IPS DF 6.9 (cell line): Measurements from ENCODE around the gene HECW1.
A peak's percentile ranks its signal among the peaks of the same experiment; 100 is the strongest.
"Not testable (repeated sequence)": the region's sequence is repeated elsewhere in the genome, so short reads cannot be mapped to it uniquely, and the experiment has no call there.

Experiments used
- DNase-seq: peaks from one replicate; pipeline ENCODE4 v3.0.0-alpha.2; 2013; ENCODE audit warnings: low read depth, low spot score
- H3K27ac ChIP-seq: one replicate; pipeline ENCODE4 v1.5.1; 2013; ENCODE audit warnings: low read length, control low read depth
- H3K27me3 ChIP-seq: 2 replicates; pipeline ENCODE4 v1.6.1; 2013; ENCODE audit warnings: mild to moderate bottlenecking, low read length; ENCODE audit not compliant: control insufficient read depth, insufficient read depth
- H3K36me3 ChIP-seq: 2 replicates; pipeline ENCODE4 v1.6.1; 2013; ENCODE audit warnings: low read length; ENCODE audit not compliant: control insufficient read depth, insufficient read depth
- H3K4me1 ChIP-seq: 2 replicates; pipeline ENCODE4 v1.6.1; 2013; ENCODE audit warnings: low read length; ENCODE audit not compliant: control insufficient read depth, insufficient read depth
- H3K4me3 ChIP-seq: 2 replicates; pipeline ENCODE4 v1.5.1; 2013; ENCODE audit warnings: mild to moderate bottlenecking, low read length
- H3K9me3 ChIP-seq: 2 replicates; pipeline ENCODE4 v1.6.1; 2013; ENCODE audit warnings: low read length, inconsistent platforms; ENCODE audit not compliant: control insufficient read depth, insufficient read depth
- WGBS: extraction: QIAGEN DNeasy Blood & Tissue Kit; methylation state at CpG from one replicate; pipeline ENCODE4 v1.1.7; 2013; ENCODE audit warnings: mixed read lengths, missing lambda C conversion rate; ENCODE audit not compliant: insufficient read length, insufficient coverage; 5-methylcytosine and 5-hydroxymethylcytosine counted together

The HECW1 gene

GRCh38 chr7:43112459-43112940 is at the start of gene HECW1:
Gene HECW1 (plus strand): TSS chr7:43112647. CDS start chr7:43243906, 131,259 bp downstream.
- Histone ChIP-seq H3K27ac (no peak within 1 kb of the TSS), H3K9me3 (no peaks in the 10 kb centered on the region), H3K36me3 (no peaks in the 10 kb centered on the region), H3K27me3 (peaks cover 1% of the 10 kb centered on the region; the same call in 1 of the 2 replicates), H3K4me3 (peak within 1 kb of the TSS; percentile 75), H3K4me1 (no peaks in the 10 kb centered on the region; the same call in 1 of the 2 replicates)
- no CpG with 5 or more reads among the region's 46 CpGs for WGBS
- no peak for DNase-seq

GRCh38 chr7:43071604-43072003 is 40.8 kb upstream of the HECW1 start:
- H3K27ac ChIP-seq = no peak overlapping the region
- peak; percentile 73 for DNase-seq
- no CpG with 5 or more reads among the region's 7 CpGs for WGBS
- H3K36me3 ChIP-seq = no peaks in the 10 kb centered on the region
- H3K9me3 ChIP-seq = no peaks in the 10 kb centered on the region
- H3K4me3 ChIP-seq = no peak overlapping the region
- no peaks in the 10 kb centered on the region; the same call in none of the 2 replicates for H3K4me1 ChIP-seq
- no peaks in the 10 kb centered on the region for H3K27me3 ChIP-seq

GRCh38 chr7:43072530-43072929 is 39.9 kb upstream of the HECW1 start:
- H3K27ac ChIP-seq = no peak overlapping the region
- DNase-seq = no peak
- H3K4me3 ChIP-seq = no peak overlapping the region
- H3K4me1 ChIP-seq = no peaks in the 10 kb centered on the region; the same call in none of the 2 replicates
- no CpG with 5 or more reads among the region's 6 CpGs for WGBS
- H3K9me3 ChIP-seq = no peaks in the 10 kb centered on the region
- H3K27me3 ChIP-seq = no peaks in the 10 kb centered on the region
- no peaks in the 10 kb centered on the region for H3K36me3 ChIP-seq

GRCh38 chr7:43073811-43074210 is 38.6 kb upstream of the HECW1 start:
- not testable (repeated sequence) for DNase-seq, H3K4me1 ChIP-seq, H3K4me3 ChIP-seq, H3K27ac ChIP-seq, H3K9me3 ChIP-seq, H3K27me3 ChIP-seq, H3K36me3 ChIP-seq
- WGBS = no CpG with 5 or more reads among the region's 4 CpGs

- Histone ChIP-seq H3K9me3 (no peaks in the 10 kb centered on the region), H3K27ac (no peak overlapping the region), H3K36me3 (no peaks in the 10 kb centered on the region), H3K4me1 (peaks cover 3% of the 10 kb centered on the region), H3K4me3 (no peak overlapping the region), H3K27me3 (no peaks in the 10 kb centered on the region)
- no peak for DNase-seq
- WGBS = no CpG with 5 or more reads among the region's 5 CpGs
These were observed 36.2 kb upstream of the HECW1 start for GRCh38 chr7:43076189-43076605.

- DNase-seq = no peak
These were observed 35.8 kb upstream of the HECW1 start for GRCh38 chr7:43076606-43077005.

GRCh38 chr7:43077285-43077684 is 35.2 kb upstream of the HECW1 start:
- Histone ChIP-seq H3K27me3 (no peaks in the 10 kb centered on the region), H3K9me3 (no peaks in the 10 kb centered on the region), H3K27ac (no peak overlapping the region), H3K36me3 (no peaks in the 10 kb centered on the region), H3K4me3 (no peak overlapping the region), H3K4me1 (peaks cover 3% of the 10 kb centered on the region)
- no peak for DNase-seq
- no CpG with 5 or more reads among the region's 9 CpGs for WGBS

More at GRCh38 chr7:43076606-43077005, 35.8 kb upstream of the HECW1 start:
- Histone ChIP-seq H3K9me3 (no peaks in the 10 kb centered on the region), H3K27ac (no peak overlapping the region), H3K4me3 (no peak overlapping the region), H3K27me3 (no peaks in the 10 kb centered on the region), H3K4me1 (peaks cover 3% of the 10 kb centered on the region), H3K36me3 (no peaks in the 10 kb centered on the region)
- no CpG with 5 or more reads among the region's 14 CpGs for WGBS

GRCh38 chr7:43077732-43078391 is 34.6 kb upstream of the HECW1 start:
- Histone ChIP-seq H3K36me3 (no peaks in the 10 kb centered on the region), H3K9me3 (no peaks in the 10 kb centered on the region), H3K4me3 (no peak overlapping the region), H3K27ac (no peak overlapping the region), H3K27me3 (no peaks in the 10 kb centered on the region), H3K4me1 (peaks cover 3% of the 10 kb centered on the region)
- no CpG with 5 or more reads among the region's 7 CpGs for WGBS
- peak; percentile 37 for DNase-seq

GRCh38 chr7:43078794-43079193 is 33.7 kb upstream of the HECW1 start:
- no peaks in the 10 kb centered on the region for H3K36me3 ChIP-seq
- no peak overlapping the region for H3K4me3 ChIP-seq
- no peak for DNase-seq
- H3K4me1 ChIP-seq = peaks cover 3% of the 10 kb centered on the region; the same call in 1 of the 2 replicates
- H3K27me3 ChIP-seq = no peaks in the 10 kb centered on the region
- no peaks in the 10 kb centered on the region for H3K9me3 ChIP-seq
- no peak overlapping the region for H3K27ac ChIP-seq
- no CpG with 5 or more reads among the region's 6 CpGs for WGBS

- Histone ChIP-seq H3K36me3 (no peaks in the 10 kb centered on the region), H3K9me3 (no peaks in the 10 kb centered on the region), H3K4me3 (no peak overlapping the region), H3K27me3 (no peaks in the 10 kb centered on the region), H3K27ac (no peak overlapping the region), H3K4me1 (peaks cover 3% of the 10 kb centered on the region; the same call in 1 of the 2 replicates)
- no CpG with 5 or more reads among the region's 4 CpGs for WGBS
- DNase-seq = no peak
These were observed 30.8 kb upstream of the HECW1 start for GRCh38 chr7:43081603-43082002.

- DNase-seq = no peak
- H3K9me3 ChIP-seq = no peaks in the 10 kb centered on the region
- WGBS = no CpG with 5 or more reads among the region's 2 CpGs
- peaks cover 3% of the 10 kb centered on the region; the same call in 1 of the 2 replicates for H3K4me1 ChIP-seq
- H3K36me3 ChIP-seq = no peaks in the 10 kb centered on the region
- H3K4me3 ChIP-seq = no peak overlapping the region
- H3K27me3 ChIP-seq = no peaks in the 10 kb centered on the region
- H3K27ac ChIP-seq = no peak overlapping the region
These were observed 29.3 kb upstream of the HECW1 start for GRCh38 chr7:43083106-43083505.
